Esophagus muscularis mucosa (tissue), 4 donors: ENCODE data around the gene CTU2. TPM values are rescaled to one million over a fixed set of nuclear protein-coding genes. Genes with fewer than 3 reads are reported as not detected.

Experiments used
- DNase-seq: peaks from one replicate; pipeline ENCODE4 v3.0.0-alpha.2; 2017; ENCODE audit errors: extremely low spot score
- H3K27ac ChIP-seq, 4 donors: fragments of 200-600 bp; sonication (generic); replicated peaks in 1 of 4; 1 replicate in 3 of 4; 2 replicates in 1 of 4; pipeline ENCODE4 v1.5.1; 2016 to 2019; ENCODE audit warnings: mild to moderate bottlenecking in 1 of 4
- H3K27me3 ChIP-seq, 4 donors: fragments of 200-600 bp; sonication (generic); one replicate each; pipeline versions ENCODE4 v1.5.1 to v1.6.0; 2016 to 2019
- H3K36me3 ChIP-seq, 4 donors: fragments of 200-600 bp; sonication (generic); one replicate each; pipeline ENCODE4 v1.5.1; 2016 to 2019
- H3K4me1 ChIP-seq, 4 donors: fragments of 200-600 bp; sonication (generic); one replicate each; pipeline ENCODE4 v1.5.1; 2016 to 2019
- H3K4me3 ChIP-seq, 4 donors: fragments of 200-600 bp; sonication (generic); 1 replicate in 2 of 4; 2 replicates in 2 of 4; pipeline ENCODE4 v1.5.1; 2016 to 2019; ENCODE audit warnings: mild to moderate bottlenecking in 4 of 4, moderate library complexity in 1 of 4
- H3K9me3 ChIP-seq, 4 donors: fragments of 200-600 bp; sonication (generic); 1 replicate in 3 of 4; 2 replicates in 1 of 4; pipeline ENCODE4 v1.5.1; 2016 to 2019
- EP300 ChIP-seq: sonication (generic); formaldehyde crosslinking; IDR thresholded peaks from one replicate; pipeline ENCODE4 v1.6.1; 2017; ENCODE audit warnings: antibody characterized with exemption
- POLR2A ChIP-seq: fragments of 450-650 bp; IDR thresholded peaks from one replicate; pipeline ENCODE4 v1.6.1; 2017; ENCODE audit warnings: antibody characterized with exemption, moderate library complexity, mild to moderate bottlenecking, low read depth
- POLR2AphosphoS5 ChIP-seq, 2 donors: sonication (generic); formaldehyde crosslinking; IDR thresholded peaks; one replicate each; pipeline ENCODE4 v1.6.1; 2017; ENCODE audit warnings: antibody characterized with exemption in 2 of 2
- WGBS: methylation state at CpG from one replicate; pipeline ENCODE4 v1.1.5; 2018; 5-methylcytosine and 5-hydroxymethylcytosine counted together
- intact Hi-C: fragments of 100-400 bp; cut with DNase I; formaldehyde crosslinking; loops from one replicate; pipeline ENCODE4 v1.15.1; 2023
- total RNA-seq, 4 donors: library from RNA; depleted of rRNA; stranded (reverse); fragments of >200 nt; gene quantifications; one replicate each; pipeline versions ENCODE4 v1.1.0 to v1.2.1, GENCODE V29; 2016
- TF ChIP-seq, protein P1 (sequence below), 3 experiments: fragments of 200-600 bp in 2 of 3; fragments of 450-650 bp in 1 of 3; sonication (generic) in 2 of 3; IDR thresholded peaks; one replicate each; pipeline ENCODE4 v1.5.1; 2017 to 2019; ENCODE audit warnings: antibody characterized with exemption in 3 of 3, mild to moderate bottlenecking in 2 of 3, moderate library complexity in 1 of 3

Gene CTU2
- total RNA-seq, 4 donors from 2014 or later = 8.9 to 14.7 (median 10.3) TPM

DNA sequence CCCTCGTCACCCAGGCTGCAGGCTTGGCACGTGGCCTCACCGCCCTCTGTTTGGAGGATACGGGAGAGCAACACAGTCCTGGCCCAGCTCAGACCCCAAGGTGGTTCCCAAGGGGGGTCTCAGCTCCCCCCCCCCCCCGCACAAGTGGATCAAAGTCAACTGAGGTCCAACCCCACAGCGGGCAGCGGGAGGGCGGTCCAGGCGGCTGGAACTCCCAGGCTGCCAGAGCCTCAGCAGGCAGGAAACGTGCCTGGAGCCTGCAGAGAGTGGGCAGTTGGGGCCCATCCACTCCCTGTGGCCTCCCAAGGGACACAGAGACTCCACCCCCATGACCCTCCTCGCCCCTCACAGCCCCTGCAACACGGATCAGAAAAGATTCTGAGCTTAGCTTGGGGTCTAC lies 42.1 kb downstream of the CTU2 start:
- no peaks in the 10 kb centered on the region for H3K9me3 ChIP-seq
- DNase-seq = no peak
- H3K4me1 ChIP-seq = peaks cover 37 to 77% (median 65%) of the 10 kb centered on the region in 4 donors
- no peak for TF ChIP-seq POLR2AphosphoS5 (IDR thresholded peaks at IDR 0.05)
- intact Hi-C loops = loop anchor here (5.0 to 10.0 kb wide), 2 partner anchors 109 to 416 kb away; partner anchors contain the start of genes GALNS and TRAPPC2L
- 94% methylated on average over 5 of the region's 12 CpGs for WGBS
- no peaks in the 10 kb centered on the region for H3K27me3 ChIP-seq
- peak overlapping the region; percentile 75 to 84 (median 82) for H3K27ac ChIP-seq
- no peak overlapping the region for H3K4me3 ChIP-seq
- H3K36me3 ChIP-seq = peaks cover 0 to 23% (median 6%) of the 10 kb centered on the region in 4 donors

DNA sequence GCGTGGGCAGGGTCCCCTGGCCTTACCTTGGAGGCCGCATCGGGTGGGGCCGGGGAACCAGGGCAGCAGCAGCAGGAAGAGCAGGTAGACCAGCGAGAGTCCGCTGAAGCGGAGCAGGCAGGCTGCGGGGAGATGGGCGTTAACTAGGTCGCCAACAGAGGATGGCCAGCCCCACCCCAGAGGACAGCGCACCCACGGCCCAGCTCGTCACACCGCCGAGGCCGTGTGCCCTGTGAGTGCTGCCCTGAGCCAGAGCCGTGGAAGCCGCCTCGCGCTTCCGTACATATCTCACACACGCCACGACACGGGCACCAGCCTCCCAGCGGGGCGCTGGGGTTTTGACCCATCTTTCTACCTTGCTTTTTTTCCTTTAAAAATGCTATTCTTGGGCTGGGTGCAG lies 43.1 kb downstream of the CTU2 start:
- Histone ChIP-seq H3K36me3 (peaks cover 0 to 23% (median 6%) of the 10 kb centered on the region in 4 donors), H3K27ac (no peak overlapping the region), H3K4me1 (peaks cover 31 to 77% (median 65%) of the 10 kb centered on the region in 4 donors), H3K9me3 (no peaks in the 10 kb centered on the region), H3K27me3 (no peaks in the 10 kb centered on the region), H3K4me3 (no peak overlapping the region)
- DNase-seq = no peak
- TF ChIP-seq POLR2A (no peak), POLR2AphosphoS5 (IDR thresholded peaks at IDR 0.05) (no peak), EP300 (no peak)
- TF ChIP-seq, protein P1, sequence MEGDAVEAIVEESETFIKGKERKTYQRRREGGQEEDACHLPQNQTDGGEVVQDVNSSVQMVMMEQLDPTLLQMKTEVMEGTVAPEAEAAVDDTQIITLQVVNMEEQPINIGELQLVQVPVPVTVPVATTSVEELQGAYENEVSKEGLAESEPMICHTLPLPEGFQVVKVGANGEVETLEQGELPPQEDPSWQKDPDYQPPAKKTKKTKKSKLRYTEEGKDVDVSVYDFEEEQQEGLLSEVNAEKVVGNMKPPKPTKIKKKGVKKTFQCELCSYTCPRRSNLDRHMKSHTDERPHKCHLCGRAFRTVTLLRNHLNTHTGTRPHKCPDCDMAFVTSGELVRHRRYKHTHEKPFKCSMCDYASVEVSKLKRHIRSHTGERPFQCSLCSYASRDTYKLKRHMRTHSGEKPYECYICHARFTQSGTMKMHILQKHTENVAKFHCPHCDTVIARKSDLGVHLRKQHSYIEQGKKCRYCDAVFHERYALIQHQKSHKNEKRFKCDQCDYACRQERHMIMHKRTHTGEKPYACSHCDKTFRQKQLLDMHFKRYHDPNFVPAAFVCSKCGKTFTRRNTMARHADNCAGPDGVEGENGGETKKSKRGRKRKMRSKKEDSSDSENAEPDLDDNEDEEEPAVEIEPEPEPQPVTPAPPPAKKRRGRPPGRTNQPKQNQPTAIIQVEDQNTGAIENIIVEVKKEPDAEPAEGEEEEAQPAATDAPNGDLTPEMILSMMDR (IDR thresholded peaks at IDR 0.05) = no peak
- 96% methylated on average over 15 of the region's 26 CpGs for WGBS
- intact Hi-C loops = loop anchor here (5.0 to 10.0 kb wide), 2 partner anchors 108 to 415 kb away; partner anchors contain the start of genes GALNS and TRAPPC2L

DNA sequence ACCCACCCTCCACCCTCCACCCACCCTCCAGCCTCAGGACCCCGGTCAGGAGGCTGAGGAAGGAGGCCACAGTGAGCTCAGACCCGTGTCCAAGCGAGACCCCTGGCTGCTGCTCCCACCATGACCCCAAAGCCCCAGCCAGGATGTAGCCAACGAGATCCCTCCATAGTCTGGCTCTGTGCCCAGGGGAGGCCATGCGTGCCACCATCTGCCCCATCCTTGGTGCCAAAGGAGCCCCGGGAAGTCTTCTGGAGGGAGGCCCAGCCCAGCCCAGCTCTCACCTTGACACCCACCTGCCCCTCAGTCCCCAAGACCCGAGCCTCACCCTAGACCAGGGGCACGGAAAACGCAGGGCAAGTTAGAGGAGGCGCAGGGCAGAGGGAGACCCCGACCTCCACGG lies 44.6 kb downstream of the CTU2 start:
- no peak for DNase-seq
- no peaks in the 10 kb centered on the region for H3K9me3 ChIP-seq
- H3K4me1 ChIP-seq = peaks cover 25 to 77% (median 65%) of the 10 kb centered on the region in 4 donors
- H3K36me3 ChIP-seq = peaks cover 0 to 23% (median 6%) of the 10 kb centered on the region in 4 donors
- H3K27me3 ChIP-seq = no peaks in the 10 kb centered on the region
- intact Hi-C loops = no loop called here
- 94% methylated on average over 7 of the region's 12 CpGs for WGBS
- no peak overlapping the region for H3K4me3 ChIP-seq
- no peak for TF ChIP-seq POLR2AphosphoS5 (IDR thresholded peaks at IDR 0.05)
- TF ChIP-seq EP300 = no peak
- TF ChIP-seq, protein P1 (IDR thresholded peaks at IDR 0.05) = no peak
- no peak for TF ChIP-seq POLR2A
- H3K27ac ChIP-seq = peak overlapping the region in 1 of 4 donors; percentile 27

DNA sequence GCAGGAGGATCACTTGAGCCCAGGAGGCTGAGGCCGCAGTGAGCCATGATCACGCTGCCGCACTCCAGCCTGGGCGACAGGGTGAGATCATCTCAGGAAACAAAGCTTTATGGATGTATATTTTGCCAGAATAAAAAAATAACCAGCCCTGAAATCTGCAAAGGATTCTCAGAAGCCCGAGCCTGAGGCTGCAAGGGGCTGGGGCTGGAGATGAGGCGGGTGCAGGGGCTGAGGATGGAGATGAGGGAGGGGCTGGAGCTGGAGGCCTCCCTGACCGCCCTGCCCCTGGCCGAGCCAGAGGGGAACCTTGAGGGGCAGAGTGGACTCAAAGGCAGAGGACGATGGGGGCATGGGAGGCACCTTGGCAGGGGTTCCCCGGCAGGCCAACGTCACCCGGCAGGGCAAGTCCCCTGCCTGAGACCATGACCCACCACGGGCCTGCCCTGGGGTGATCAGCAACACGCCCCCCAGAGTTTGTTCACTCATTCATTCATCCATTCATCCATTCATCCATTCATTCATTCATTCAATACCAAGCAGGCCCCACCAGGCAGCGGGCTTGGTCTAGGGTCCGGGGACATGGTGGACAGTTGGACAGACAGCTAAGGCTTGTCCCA lies 46.2 kb downstream of the CTU2 start:
- no peaks in the 10 kb centered on the region for H3K9me3 ChIP-seq
- H3K27me3 ChIP-seq = no peaks in the 10 kb centered on the region
- H3K27ac ChIP-seq = no peak overlapping the region
- TF ChIP-seq, protein P1 (IDR thresholded peaks at IDR 0.05) = no peak
- DNase-seq = no peak
- peaks cover 0 to 23% (median 6%) of the 10 kb centered on the region in 4 donors for H3K36me3 ChIP-seq
- 78% methylated on average over 12 of the region's 16 CpGs for WGBS
- no peak overlapping the region for H3K4me3 ChIP-seq
- intact Hi-C loops = no loop called here
- H3K4me1 ChIP-seq = peaks cover 15 to 74% (median 56%) of the 10 kb centered on the region in 4 donors

DNA sequence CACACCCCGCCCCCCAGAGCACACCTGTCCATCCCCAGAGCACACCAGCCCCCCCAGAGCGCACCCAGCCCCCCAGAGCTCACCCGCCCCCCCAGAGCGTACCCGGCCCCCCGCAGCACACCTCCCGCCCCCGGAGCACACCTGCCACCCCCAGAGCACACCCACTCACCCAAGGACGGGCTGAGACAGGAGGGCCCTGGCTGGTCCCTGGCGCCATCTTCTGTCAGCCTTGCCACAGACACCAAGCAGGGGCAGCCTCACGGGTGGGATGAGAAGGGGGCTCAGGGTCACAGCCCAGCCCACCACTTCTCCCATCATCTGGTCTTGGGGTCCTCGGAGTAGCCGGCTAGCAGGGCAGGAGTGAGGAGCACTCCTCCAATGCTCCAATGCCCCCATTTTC lies 46.9 kb downstream of the CTU2 start:
- peaks cover 15 to 74% (median 56%) of the 10 kb centered on the region in 4 donors for H3K4me1 ChIP-seq
- peak overlapping the region in 3 of 4 donors; percentile 49 to 94 (median 74) for H3K27ac ChIP-seq
- WGBS = 75% methylated on average over 5 of the region's 13 CpGs
- H3K9me3 ChIP-seq = no peaks in the 10 kb centered on the region
- H3K27me3 ChIP-seq = no peaks in the 10 kb centered on the region
- no peak for DNase-seq
- no peak for TF ChIP-seq POLR2AphosphoS5 (IDR thresholded peaks at IDR 0.05)
- TF ChIP-seq POLR2A = no peak
- TF ChIP-seq, protein P1 (IDR thresholded peaks at IDR 0.05) = no peak
- TF ChIP-seq EP300 = no peak
- peaks cover 0 to 22% (median 6%) of the 10 kb centered on the region in 4 donors for H3K36me3 ChIP-seq
- no peak overlapping the region for H3K4me3 ChIP-seq
- intact Hi-C loops = no loop called here
